GM18498 (cell line): Measurements from ENCODE around the gene WNT1.

Experiments used
- ATAC-seq: cut with Tn5 transposase; IDR thresholded peaks from one replicate; pipeline ENCODE4 v1.9.1; 2021; ENCODE audit warnings: mild to moderate bottlenecking, moderate library complexity; ENCODE audit not compliant: unreplicated experiment

WNT1 gene

GRCh38 chr12:49026678-49027480 is 48.8 kb downstream of the WNT1 start:
- ATAC-seq = no peak

DNA sequence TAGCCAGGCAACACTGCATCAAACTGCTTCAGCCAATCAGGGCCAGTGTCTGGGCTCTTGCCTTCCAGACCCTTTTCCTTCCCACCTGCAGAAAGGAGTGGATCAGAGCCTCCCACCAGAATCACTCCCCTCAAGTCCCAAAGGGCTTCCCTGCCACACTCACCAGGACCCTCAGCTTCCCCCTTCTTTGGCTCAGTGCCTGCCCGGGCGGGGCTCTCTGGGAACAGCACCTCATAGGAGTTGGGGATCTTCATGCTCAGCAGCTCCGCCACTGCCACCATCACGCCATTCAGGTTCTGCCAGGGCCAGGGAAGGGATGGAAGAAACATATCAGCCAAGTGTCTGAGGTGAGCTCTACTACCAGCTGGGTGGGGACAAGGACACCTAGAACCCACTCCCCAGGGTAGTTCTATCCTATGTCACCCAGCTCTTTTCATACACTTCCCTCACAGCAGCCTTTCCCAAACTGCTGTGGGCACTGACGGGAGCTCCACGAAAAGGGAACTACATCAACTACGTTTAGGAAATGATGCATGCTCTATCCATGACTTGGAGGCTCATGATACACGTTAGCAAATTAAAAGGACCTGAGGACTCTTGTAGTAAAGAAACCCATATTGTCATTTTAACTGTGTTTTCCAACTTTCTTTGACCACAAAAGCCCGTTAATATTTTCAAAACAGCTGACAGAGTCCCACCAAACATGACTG is 49.9 kb downstream of the WNT1 start:
- ATAC-seq = no peak

DNA sequence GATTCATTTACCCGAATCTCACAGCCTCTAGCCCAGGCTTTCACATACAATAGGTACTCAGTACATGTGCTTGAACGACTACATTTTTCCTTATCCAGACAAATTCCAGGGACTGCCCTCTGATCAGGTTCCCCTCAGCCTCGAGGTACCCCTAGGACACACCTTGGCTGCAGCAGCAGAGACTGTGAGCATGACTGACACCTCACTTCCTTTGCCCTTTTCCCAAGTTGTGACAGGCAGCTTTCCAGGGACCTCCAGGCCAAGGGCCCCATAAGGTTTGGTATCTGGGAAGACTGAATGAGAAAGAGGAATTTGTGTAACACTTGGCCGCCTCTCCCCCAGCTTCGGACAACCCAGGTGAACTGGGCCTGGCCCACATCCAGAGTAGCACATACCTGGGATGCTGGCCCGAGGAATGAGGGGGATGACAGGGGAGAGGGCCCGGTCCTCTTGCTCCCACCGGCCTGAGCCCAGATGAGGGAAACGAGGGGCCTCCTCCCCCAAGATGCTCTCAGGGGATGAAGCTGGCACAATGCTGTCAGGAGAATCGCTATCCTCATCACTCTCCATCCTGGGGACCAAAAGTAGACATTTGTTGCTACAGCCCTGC is 50.6 kb downstream of the WNT1 start:
- no peak for ATAC-seq

DNA sequence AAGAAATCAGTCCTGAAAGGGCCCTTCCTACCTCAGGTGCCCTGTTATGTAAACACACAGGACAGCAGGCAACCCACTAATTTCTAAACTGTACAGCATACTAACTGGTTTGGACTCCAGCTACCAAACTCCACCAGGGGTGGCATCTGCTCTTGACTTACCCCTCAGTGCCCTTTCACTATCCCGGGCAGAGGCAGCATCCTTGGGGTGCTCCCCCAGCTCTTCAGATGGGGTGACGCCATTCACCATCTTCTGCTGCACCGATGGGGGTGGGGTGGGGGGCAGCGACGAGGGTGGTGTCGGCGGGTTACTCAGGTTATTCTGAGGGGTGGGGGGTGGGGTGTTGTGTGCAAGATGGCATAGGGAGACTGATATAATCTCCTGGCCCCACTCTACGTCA is 52.0 kb downstream of the WNT1 start:
- no peak for ATAC-seq

DNA sequence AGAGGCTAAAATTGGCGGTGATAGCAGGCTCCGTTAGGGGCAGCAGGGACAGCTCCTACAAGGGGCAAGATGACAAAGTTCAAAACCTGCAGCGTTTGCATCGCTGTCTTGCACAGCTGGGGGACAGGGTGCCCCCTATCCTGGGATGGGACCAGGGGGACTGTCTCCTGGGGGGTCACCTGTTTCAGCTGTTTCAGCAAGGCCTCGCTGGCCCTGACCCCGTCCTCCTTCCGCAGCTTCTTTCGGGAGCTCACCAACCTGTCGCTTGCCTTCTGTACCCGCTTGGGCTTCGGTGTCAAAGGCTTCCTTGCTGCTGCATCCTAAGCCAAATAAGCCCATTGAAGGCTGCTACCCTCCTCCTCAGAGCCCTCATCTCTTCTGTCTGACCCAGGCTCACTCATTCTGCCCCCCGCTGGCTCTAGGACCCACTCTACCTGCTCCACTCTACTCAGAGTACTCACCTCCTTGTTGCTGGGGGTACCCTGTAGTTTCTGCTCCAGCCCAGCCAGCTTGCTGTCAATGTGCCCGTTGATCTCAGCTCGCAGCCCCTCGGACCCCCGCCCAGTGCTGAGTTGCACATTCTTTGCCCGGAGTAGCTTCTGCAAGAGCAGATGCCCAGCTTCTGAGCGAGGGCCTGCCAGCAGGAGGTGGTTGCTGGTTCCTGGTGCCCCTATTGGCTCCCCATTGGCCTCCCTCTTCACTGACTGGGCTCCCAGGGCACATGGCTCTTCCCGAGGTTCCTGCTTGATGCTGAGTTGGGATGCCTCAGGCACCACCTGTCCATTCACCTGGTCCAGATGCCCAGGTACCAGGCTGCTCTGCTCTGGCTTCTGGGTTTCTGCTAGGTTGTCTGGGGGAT is 52.8 kb downstream of the WNT1 start:
- no peak for ATAC-seq

DNA sequence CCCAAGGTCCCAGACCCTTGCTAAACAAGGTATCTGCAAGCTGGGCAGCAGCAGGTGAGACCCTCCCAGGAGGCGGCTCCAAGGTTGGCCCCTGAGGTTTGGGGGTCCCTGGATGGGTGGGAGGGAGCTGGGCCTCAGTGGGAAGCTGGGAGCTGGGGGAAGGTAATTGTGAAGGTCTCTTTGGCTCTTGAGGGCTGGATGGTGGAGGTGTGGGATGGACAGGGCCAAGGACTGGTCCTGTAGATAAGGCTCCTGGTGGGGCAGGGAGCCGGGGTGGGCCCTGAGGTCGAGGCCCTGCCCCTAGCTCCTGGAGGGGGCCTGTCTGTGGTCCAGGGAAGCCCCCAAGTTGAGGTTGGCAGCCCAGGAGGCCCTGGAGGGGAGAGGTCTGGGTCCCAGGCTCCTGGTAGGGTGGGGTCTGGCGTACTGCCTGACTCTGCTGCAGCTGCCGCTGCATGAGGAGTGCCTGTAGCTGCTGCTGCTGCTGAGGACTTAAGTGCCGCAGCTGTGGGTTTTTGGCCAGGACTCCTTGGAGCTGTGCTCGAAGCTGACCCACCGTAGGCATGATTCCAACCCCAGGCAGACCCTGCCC is 53.5 kb downstream of the WNT1 start:
- ATAC-seq = no peak
